ENCODE results near the gene ABCB8.

Gene ABCB8

GRCh38 chr7:151016505-151016904 lies 11.7 kb upstream of the ABCB8 start:
- no peak for DNase-seq (ENCODE audit: low spot score)
- TF ChIP-seq, protein P1, sequence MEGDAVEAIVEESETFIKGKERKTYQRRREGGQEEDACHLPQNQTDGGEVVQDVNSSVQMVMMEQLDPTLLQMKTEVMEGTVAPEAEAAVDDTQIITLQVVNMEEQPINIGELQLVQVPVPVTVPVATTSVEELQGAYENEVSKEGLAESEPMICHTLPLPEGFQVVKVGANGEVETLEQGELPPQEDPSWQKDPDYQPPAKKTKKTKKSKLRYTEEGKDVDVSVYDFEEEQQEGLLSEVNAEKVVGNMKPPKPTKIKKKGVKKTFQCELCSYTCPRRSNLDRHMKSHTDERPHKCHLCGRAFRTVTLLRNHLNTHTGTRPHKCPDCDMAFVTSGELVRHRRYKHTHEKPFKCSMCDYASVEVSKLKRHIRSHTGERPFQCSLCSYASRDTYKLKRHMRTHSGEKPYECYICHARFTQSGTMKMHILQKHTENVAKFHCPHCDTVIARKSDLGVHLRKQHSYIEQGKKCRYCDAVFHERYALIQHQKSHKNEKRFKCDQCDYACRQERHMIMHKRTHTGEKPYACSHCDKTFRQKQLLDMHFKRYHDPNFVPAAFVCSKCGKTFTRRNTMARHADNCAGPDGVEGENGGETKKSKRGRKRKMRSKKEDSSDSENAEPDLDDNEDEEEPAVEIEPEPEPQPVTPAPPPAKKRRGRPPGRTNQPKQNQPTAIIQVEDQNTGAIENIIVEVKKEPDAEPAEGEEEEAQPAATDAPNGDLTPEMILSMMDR (IDR thresholded peaks at IDR 0.05; ENCODE audit: borderline replicate concordance, control extremely low read depth, extremely low read depth, insufficient read depth, missing control alignments): no peak
- in situ Hi-C loops (cut with MboI; ENCODE audit: low sequenced_read_pairs, unreplicated experiment): no loop called here

DNA sequence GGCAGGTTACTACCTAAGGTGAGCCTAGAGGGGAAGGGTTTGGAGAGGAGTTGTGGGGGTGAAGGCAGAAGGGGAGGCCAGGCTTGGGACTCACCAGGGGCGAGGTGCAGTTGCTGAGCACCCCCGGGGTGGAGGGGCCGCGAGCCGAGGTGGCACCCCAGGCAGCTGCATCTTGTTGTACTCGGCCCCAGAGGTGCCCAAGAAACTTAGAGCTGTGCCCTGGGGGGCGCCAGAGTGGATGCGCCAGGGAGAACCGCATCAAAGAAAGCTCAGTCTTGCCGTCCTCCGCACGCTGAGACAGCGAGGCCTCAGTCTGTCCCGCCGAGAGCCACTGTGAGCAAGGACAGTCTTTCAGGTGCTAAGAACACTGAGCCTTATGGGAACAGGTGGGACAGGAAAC lies 11.3 kb upstream of the ABCB8 start:
- DNase-seq (ENCODE audit: low spot score): no peak
- in situ Hi-C loops (cut with MboI; ENCODE audit: low sequenced_read_pairs, unreplicated experiment): no loop called here
- TF ChIP-seq, protein P1 (IDR thresholded peaks at IDR 0.05; ENCODE audit: borderline replicate concordance, control extremely low read depth, extremely low read depth, insufficient read depth, missing control alignments): no peak

DNA sequence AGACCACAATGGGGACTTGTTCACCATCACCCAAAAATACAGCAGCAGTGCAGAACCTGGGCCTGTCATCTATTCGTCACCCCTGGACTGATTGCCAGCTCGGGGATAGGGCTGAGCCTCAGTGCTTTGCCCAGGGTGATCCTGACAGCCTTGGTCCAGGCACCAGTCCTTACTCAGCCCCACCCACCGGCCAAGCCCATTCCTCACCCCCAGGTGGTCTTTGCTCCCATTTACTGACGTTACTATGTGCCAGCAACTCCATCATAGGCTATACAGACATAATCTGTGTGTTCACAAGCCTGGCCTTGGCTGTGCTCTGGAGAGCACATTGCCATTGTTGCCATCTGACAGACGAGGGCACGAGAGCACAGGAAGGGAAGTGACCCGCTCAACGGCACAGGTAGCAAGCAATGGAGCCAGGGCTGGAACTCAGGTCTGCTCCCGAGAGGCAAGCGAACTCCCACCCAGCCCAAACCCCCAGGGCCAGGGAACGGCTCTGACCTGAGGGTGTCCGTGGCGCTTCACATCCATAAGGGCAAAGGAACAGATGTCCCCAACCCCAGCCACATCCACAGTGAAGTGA lies 10.8 kb upstream of the ABCB8 start:
- TF ChIP-seq, protein P1 (IDR thresholded peaks at IDR 0.05; ENCODE audit: borderline replicate concordance, control extremely low read depth, extremely low read depth, insufficient read depth, missing control alignments): no peak
- in situ Hi-C loops (cut with MboI; ENCODE audit: low sequenced_read_pairs, unreplicated experiment): no loop called here
- DNase-seq (ENCODE audit: low spot score): no peak

GRCh38 chr7:151017953-151018420 lies 10.3 kb upstream of the ABCB8 start:
- TF ChIP-seq, protein P1 (IDR thresholded peaks at IDR 0.05; ENCODE audit: borderline replicate concordance, control extremely low read depth, extremely low read depth, insufficient read depth, missing control alignments): peak; percentile 94
- in situ Hi-C loops (cut with MboI; ENCODE audit: low sequenced_read_pairs, unreplicated experiment): no loop called here
- DNase-seq (ENCODE audit: low spot score): peak; percentile 86

- DNase-seq (ENCODE audit: low spot score): no peak
- in situ Hi-C loops (cut with MboI; ENCODE audit: low sequenced_read_pairs, unreplicated experiment): no loop called here
- TF ChIP-seq, protein P1 (IDR thresholded peaks at IDR 0.05; ENCODE audit: borderline replicate concordance, control extremely low read depth, extremely low read depth, insufficient read depth, missing control alignments): no peak
Observed at GRCh38 chr7:151018421-151019129, 9.7 kb upstream of the ABCB8 start.

DNA sequence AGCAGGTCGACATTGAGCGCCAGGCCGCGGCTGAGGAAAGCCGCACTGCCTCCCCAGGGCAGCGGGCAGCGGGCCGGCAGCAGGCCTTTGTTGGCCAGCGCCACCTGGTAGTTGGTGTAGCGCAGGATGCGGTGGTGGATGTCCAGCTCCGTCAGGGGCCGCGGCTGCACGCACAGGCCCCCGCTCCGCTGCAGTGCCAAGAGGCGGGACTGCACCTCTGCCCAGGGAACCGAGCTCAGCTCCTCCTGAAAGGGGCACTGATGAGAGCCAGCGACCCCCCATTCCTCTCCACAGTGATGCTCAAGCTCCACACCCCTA lies 9.2 kb upstream of the ABCB8 start:
- no peak for DNase-seq (ENCODE audit: low spot score)
- TF ChIP-seq, protein P1 (IDR thresholded peaks at IDR 0.05; ENCODE audit: borderline replicate concordance, control extremely low read depth, extremely low read depth, insufficient read depth, missing control alignments): no peak
- in situ Hi-C loops (cut with MboI; ENCODE audit: low sequenced_read_pairs, unreplicated experiment): no loop called here

All from GM13976 (cell line).